ENCODE results near the gene TAPBP.

TAPBP gene

DNA sequence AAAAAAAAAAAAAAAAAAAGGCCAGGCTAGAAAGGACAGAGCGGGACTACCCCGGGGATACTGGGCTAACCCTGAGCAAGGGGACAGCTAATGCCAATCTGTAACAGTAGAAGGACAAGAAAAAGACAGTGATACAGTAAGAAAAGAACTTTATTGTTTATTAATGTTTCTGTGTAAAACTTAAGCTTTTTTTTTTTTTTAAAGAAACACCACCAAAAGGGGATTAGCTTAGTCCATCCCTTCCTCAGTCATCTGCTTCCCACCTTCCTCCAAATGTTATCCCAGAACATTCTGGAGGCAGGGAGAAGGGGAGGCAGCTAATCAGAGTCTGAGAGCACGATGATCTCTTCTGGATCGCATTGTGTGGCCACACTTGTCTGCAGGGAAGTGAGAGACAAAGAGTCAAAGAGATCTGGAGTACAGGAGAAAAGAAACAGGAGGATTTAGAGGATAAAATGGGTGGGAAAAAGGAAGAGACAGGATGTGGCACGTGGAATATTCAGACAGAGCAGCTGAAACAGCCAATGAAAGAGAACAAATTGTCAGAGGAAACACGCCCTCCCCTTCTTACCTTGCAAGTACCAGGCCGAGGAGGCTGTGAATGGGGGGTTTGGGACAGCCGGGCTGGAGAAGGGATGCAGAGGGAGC, 4.7 kb upstream of the TAPBP start:
- H3K4me3 ChIP-seq (replicated peaks; ENCODE audit: low read depth, low read length), result peak overlapping the region; percentile 56
- DNase-seq (ENCODE audit: low read depth), result no peak
- no peak for TF ChIP-seq CTCF (IDR thresholded peaks at IDR 0.05; ENCODE audit: low read length, missing control alignments)

- DNase-seq (ENCODE audit: low read depth), result peak; percentile 99
- H3K4me3 ChIP-seq (replicated peaks; ENCODE audit: low read depth, low read length), result peak within 1 kb of the TSS; percentile 56
- no peak for TF ChIP-seq CTCF (IDR thresholded peaks at IDR 0.05; ENCODE audit: low read length, missing control alignments)
Observed at GRCh38 chr6:33317669-33318425, 4.0 kb upstream of the TAPBP start, which contains the start of gene ZBTB22. Gene ZBTB22, minus strand, starts transcription at chr6:33317744. Its CDS starts 828 bp downstream, at chr6:33316916.

DNA sequence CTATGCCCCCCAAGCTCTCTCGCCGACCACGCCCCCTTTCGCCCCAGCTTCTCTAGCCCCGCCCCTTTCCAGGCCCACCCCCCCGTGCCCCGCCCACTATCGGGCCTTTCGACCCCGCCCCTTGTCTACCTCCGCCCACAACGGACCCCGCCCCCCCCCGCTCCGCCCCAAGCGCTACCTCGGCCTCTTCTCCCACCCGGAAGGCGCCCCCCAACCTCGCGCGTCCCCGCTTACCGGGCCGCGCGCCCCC, 3.5 kb upstream of the TAPBP start:
- DNase-seq (ENCODE audit: low read depth), result no peak
- peak overlapping the region; percentile 56 for H3K4me3 ChIP-seq (replicated peaks; ENCODE audit: low read depth, low read length)
- no peak for TF ChIP-seq CTCF (IDR thresholded peaks at IDR 0.05; ENCODE audit: low read length, missing control alignments)

GRCh38 chr6:33316603-33317418, 2.9 kb upstream of the TAPBP start:
- TF ChIP-seq CTCF (IDR thresholded peaks at IDR 0.05; ENCODE audit: low read length, missing control alignments), result no peak
- DNase-seq (ENCODE audit: low read depth), result no peak
- peak overlapping the region; percentile 56 for H3K4me3 ChIP-seq (replicated peaks; ENCODE audit: low read depth, low read length)

DNA sequence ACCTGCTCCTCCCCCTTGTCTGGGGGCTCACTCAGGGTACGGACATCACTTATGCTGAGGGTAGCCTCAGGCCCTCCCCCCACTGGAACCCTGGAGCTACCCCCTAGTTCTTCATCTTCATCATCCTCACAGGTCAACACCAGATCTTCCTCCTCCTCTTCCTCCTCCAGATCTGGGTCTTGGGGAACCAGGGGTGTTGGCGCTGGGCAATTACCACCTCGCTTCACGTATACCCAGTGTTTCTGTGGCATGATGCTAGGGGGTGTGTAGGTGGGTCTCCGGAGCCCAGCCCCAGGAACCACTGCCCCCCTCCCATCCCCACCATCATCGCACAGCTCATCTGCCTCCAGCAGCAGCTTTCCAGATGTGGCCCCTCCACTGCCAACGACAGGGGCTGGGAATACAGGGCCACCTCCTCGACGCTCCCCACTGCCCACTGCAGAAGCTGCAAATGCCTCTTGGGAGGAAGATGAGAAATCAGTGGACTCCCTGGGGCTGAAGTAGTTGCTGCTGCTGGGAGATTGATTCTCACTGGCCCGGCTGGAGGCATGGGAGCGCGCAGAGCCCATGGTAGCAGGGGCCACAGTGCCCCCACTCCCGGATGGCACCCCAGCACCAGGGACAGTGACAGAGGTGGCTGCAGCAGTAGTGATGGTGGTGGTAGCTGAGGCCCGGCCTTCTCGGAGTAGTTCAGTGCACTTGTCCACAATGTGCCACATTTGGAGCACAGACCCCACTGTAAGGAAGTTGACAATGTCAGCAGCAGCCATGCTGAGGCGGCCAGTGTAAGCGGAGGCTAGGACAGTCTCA, 2.1 kb upstream of the TAPBP start:
- no peak for DNase-seq (ENCODE audit: low read depth)
- TF ChIP-seq CTCF (IDR thresholded peaks at IDR 0.05; ENCODE audit: low read length, missing control alignments), result no peak
- H3K4me3 ChIP-seq (replicated peaks; ENCODE audit: low read depth, low read length), result no peak overlapping the region

DNA sequence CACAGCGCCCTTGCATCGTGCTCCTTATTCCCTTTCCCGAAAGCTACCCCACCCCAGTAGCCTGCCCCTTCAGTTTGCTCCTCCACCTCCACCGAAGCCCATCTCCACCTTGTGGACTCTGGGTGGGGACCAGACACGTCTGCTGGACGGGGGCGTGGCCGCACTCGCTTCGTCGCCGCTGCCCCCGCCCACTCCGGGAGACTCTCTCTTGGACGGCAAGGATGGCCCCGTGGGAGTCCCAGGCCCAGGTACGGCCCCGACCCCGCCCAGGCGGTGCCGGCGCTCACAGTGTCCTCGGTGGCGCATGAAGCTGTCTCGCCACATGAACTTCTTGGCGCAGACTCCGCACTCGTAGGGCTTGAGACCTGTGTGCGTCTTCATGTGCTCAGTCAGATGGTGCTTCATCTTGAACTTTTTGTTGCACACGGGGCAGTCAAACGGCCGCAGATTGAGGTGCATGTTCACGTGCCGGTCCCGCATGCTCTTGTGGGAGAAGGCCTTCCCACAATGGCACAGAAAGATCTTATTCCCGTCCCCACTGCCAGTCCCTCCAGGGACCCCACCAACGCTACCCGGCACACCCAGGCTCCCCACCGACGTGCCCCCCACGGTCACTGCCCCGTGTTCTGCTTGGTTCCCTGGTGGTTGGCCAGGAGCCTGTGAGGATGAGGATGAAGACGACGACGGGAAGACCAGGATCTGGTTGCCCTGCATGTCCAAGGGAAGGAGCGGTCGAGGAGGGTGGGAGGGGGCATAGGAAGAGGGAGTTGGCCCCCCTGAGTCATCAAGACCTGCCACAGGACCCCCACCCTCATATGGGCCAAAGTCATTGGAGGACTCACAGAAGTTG, 1.3 kb upstream of the TAPBP start:
- peak overlapping the region; percentile 92 for H3K4me3 ChIP-seq (replicated peaks; ENCODE audit: low read depth, low read length)
- TF ChIP-seq CTCF (IDR thresholded peaks at IDR 0.05; ENCODE audit: low read length, missing control alignments), result no peak

More for the DNA sequence above, 1.3 kb upstream of the TAPBP start:
- DNase-seq (ENCODE audit: low read depth), result no peak
